GM04504 (cell line): Measurements from ENCODE around the gene ZIC4.

Experiments
- DNase-seq: peaks from one replicate; pipeline ENCODE4 v3.0.0-alpha.2; 2012; ENCODE audit warnings: low read depth

ZIC4 gene

GRCh38 chr3:147405231-147406027 is 914 bp downstream of the ZIC4 start:
- DNase-seq, result no peak

- no peak for DNase-seq
Measured at GRCh38 chr3:147404800-147405230, 1.5 kb downstream of the ZIC4 start.

GRCh38 chr3:147404000-147404799 is 2.1 kb downstream of the ZIC4 start:
- DNase-seq, result no peak

- DNase-seq, result no peak
Measured at GRCh38 chr3:147403511-147403910, 2.8 kb downstream of the ZIC4 start.

GRCh38 chr3:147402159-147402558 is 4.2 kb downstream of the ZIC4 start:
- no peak for DNase-seq

GRCh38 chr3:147401421-147401820 is 4.9 kb downstream of the ZIC4 start:
- DNase-seq, result no peak

- no peak for DNase-seq
Measured at GRCh38 chr3:147400999-147401398, 5.3 kb downstream of the ZIC4 start.

- DNase-seq, result no peak
Measured at GRCh38 chr3:147400111-147400510, 6.2 kb downstream of the ZIC4 start.

GRCh38 chr3:147398813-147399534 is 7.4 kb downstream of the ZIC4 start:
- DNase-seq, result no peak

- DNase-seq, result no peak
Measured at GRCh38 chr3:147397875-147398812, 8.2 kb downstream of the ZIC4 start.

- DNase-seq, result no peak
Measured at GRCh38 chr3:147397155-147397874, 9.0 kb downstream of the ZIC4 start.

- DNase-seq, result no peak
Measured at GRCh38 chr3:147396712-147397046, 9.7 kb downstream of the ZIC4 start.

- no peak for DNase-seq
Measured at GRCh38 chr3:147395899-147396711, 10.2 kb downstream of the ZIC4 start.

- no peak for DNase-seq
Measured at GRCh38 chr3:147394884-147395225, 11.5 kb downstream of the ZIC4 start.

GRCh38 chr3:147393943-147394883 is 12.1 kb downstream of the ZIC4 start:
- no peak for DNase-seq

- no peak for DNase-seq
Measured at GRCh38 chr3:147393261-147393942, 12.9 kb downstream of the ZIC4 start.

GRCh38 chr3:147392625-147392946 is 13.8 kb downstream of the ZIC4 start:
- no peak for DNase-seq

- DNase-seq, result peak; percentile 81
Measured at GRCh38 chr3:147391781-147392624, 14.3 kb downstream of the ZIC4 start.
